Transverse colon (tissue), 4 donors: ENCODE measurements around the gene SLIT1. TPM values are rescaled to one million over a fixed set of nuclear protein-coding genes. Genes with fewer than 3 reads are reported as not detected.

Experiments used
- DNase-seq: peaks from one replicate; pipeline ENCODE4 v3.0.0-alpha.2; 2019
- H3K27ac ChIP-seq, 4 donors: fragments of 200-600 bp; sonication (generic); 2 replicates each; pipeline ENCODE4 v1.5.1; 2016 to 2018; ENCODE audit warnings: inconsistent platforms in 4 of 4
- H3K27me3 ChIP-seq: fragments of 200-600 bp; sonication (generic); 2 replicates; pipeline ENCODE4 v1.5.1; 2017; ENCODE audit warnings: inconsistent platforms
- H3K36me3 ChIP-seq, 4 donors: fragments of 200-600 bp; sonication (generic); 2 replicates each; pipeline ENCODE4 v1.5.1; 2017 to 2019; ENCODE audit warnings: inconsistent platforms in 4 of 4
- H3K4me1 ChIP-seq, 4 donors: fragments of 200-600 bp; sonication (generic); 2 replicates each; pipeline ENCODE4 v1.5.1; 2017 to 2020; ENCODE audit warnings: inconsistent platforms in 4 of 4
- H3K4me3 ChIP-seq, 4 donors: fragments of 200-600 bp; sonication (generic); 1 replicate in 1 of 4; 2 replicates in 3 of 4; pipeline versions ENCODE4 v1.5.1 to v1.6.1; 2017 to 2019; ENCODE audit warnings: inconsistent platforms in 4 of 4
- H3K9me3 ChIP-seq, 2 donors: fragments of 200-600 bp; sonication (generic); 2 replicates each; pipeline ENCODE4 v1.5.1; 2017 to 2019; ENCODE audit warnings: inconsistent platforms in 2 of 2
- EP300 ChIP-seq: sonication (generic); formaldehyde crosslinking; IDR thresholded peaks from one replicate; pipeline ENCODE4 v1.6.1; 2017; ENCODE audit warnings: antibody characterized with exemption, low read depth
- POLR2A ChIP-seq: fragments of 450-650 bp; IDR thresholded peaks from one replicate; pipeline ENCODE4 v1.6.1; 2016; ENCODE audit warnings: antibody characterized with exemption, mild to moderate bottlenecking, moderate library complexity
- POLR2AphosphoS5 ChIP-seq, 3 donors: sonication (generic); formaldehyde crosslinking; IDR thresholded peaks; one replicate each; pipeline ENCODE4 v1.6.1; 2016; ENCODE audit warnings: antibody characterized with exemption in 3 of 3
- WGBS, 2 donors: methylation state at CpG; one replicate each; pipeline ENCODE4 v1.1.5; 2018; ENCODE audit warnings: low coverage in 1 of 2; 5-methylcytosine and 5-hydroxymethylcytosine counted together
- in situ Hi-C, 4 donors: fragments of 200-750 bp; cut with MboI; loops; one replicate each; pipeline versions ENCODE4 v1.15.0 to v1.15.1; 2017; ENCODE audit warnings: low sequenced_read_pairs in 3 of 4, low pct_ligation_motif_present in 1 of 4, low pct_unique_long_range_greater_than_20kb in 1 of 4
- intact Hi-C: fragments of 100-400 bp; cut with DNase I; formaldehyde crosslinking; loops from one replicate; pipeline ENCODE4 v1.15.1; 2023; ENCODE audit warnings: low total_unique reads
- total RNA-seq, 4 donors: library from RNA; depleted of rRNA; stranded (reverse); fragments of >200 nt; gene quantifications; one replicate each; pipeline ENCODE4 v1.1.0, GENCODE V29; 2016
- TF ChIP-seq, protein P1 (sequence below), 5 experiments: fragments of 200-600 bp in 3 of 5; fragments of 450-650 bp in 2 of 5; sonication (generic) in 3 of 5; IDR thresholded peaks; 1 replicate in 2 of 5; 2 replicates in 3 of 5; pipeline ENCODE4 v1.5.1; 2016 to 2017; ENCODE audit warnings: antibody characterized with exemption in 5 of 5, inconsistent platforms in 3 of 5, mild to moderate bottlenecking in 2 of 5, moderate library complexity in 1 of 5

Gene SLIT1
- total RNA-seq, 4 donors from 2014 or later, result 0.27 to 1.9 (median 0.32) TPM; not detected in 1

DNA sequence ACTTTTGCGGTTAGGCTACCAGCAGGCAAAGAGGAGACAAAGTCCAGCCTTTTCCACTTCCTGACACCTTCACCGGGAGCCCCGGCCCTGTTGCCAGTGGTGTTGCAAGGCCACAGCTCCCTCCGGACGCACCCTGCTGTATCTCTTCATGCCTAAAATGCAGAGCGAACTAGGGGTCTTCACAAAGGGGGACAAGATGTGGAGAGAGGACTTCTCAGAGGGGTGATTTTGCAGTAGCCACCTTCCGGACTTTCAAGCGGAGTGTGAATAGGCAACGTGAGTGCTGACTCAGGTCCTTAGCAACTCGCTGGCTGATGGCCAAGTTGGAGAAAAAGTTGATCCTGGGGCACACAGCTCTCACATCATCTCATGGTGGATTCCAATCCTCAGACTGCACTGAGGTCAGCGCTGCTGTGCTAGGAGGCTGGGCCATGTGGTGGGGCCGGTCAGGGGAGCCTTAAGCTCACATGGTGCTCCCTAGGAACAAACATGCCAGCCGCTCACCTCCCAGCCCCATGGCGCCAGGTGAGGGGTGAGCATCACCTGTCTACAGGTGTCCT is 187.3 kb downstream of the SLIT1 start:
- in situ Hi-C loops, result no loop called here
- WGBS, 2 donors, result 92 to 93% methylated on average over 6 to 14 of the region's 14 CpGs
- intact Hi-C loops, result no loop called here

DNA sequence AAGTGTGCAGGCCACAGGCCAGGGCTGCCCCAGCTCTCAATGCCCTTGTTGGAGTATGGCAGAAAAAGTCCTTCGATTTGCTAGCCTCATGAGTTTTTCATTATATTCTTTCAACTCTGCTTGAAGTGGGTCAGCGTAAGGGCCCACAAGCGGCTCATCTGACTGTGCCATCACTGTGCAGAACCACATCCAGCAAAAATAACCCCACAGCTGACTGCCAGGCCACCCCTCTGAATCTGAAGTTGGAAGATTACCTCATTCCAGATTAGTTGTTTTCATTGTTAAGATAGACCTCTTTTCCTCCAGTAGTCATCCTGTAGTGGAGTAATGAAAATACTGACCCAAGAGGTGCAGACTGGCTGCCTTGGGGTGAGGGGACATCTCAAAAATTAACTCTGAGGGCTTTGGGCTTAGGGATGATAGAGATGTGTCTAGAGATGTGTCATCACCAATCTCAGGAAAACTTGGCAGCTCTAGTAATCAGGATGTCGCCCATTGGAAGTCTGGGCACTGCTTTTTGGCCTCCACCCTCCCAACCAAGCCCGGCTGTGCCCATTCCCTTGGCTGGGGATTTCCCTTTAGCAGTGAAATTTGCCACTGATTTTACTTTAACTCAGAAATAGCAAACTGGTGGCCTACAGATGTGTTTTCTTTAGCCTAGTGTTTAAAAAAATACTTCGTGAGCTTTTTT is 189.3 kb downstream of the SLIT1 start:
- H3K27me3 ChIP-seq, result no peaks in the 10 kb centered on the region
- H3K4me1 ChIP-seq, result peaks cover 0 to 3% (median 0%) of the 10 kb centered on the region in 4 donors
- no peak for TF ChIP-seq POLR2AphosphoS5 (IDR thresholded peaks at IDR 0.05)
- TF ChIP-seq POLR2A, result no peak
- no peak for TF ChIP-seq EP300
- TF ChIP-seq, protein P1, sequence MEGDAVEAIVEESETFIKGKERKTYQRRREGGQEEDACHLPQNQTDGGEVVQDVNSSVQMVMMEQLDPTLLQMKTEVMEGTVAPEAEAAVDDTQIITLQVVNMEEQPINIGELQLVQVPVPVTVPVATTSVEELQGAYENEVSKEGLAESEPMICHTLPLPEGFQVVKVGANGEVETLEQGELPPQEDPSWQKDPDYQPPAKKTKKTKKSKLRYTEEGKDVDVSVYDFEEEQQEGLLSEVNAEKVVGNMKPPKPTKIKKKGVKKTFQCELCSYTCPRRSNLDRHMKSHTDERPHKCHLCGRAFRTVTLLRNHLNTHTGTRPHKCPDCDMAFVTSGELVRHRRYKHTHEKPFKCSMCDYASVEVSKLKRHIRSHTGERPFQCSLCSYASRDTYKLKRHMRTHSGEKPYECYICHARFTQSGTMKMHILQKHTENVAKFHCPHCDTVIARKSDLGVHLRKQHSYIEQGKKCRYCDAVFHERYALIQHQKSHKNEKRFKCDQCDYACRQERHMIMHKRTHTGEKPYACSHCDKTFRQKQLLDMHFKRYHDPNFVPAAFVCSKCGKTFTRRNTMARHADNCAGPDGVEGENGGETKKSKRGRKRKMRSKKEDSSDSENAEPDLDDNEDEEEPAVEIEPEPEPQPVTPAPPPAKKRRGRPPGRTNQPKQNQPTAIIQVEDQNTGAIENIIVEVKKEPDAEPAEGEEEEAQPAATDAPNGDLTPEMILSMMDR (IDR thresholded peaks at IDR 0.05), result no peak
- DNase-seq, result no peak
- WGBS, 2 donors, result 89 to 90% methylated on average over 4 to 6 of the region's 6 CpGs
- no peak overlapping the region for H3K4me3 ChIP-seq
- in situ Hi-C loops, result no loop called here
- H3K27ac ChIP-seq, result no peak overlapping the region
- no peaks in the 10 kb centered on the region for H3K9me3 ChIP-seq
- intact Hi-C loops, result no loop called here
- no peaks in the 10 kb centered on the region for H3K36me3 ChIP-seq

More for the DNA sequence above, 187.3 kb downstream of the SLIT1 start:
- H3K9me3 ChIP-seq, result no peaks in the 10 kb centered on the region
- TF ChIP-seq POLR2AphosphoS5 (IDR thresholded peaks at IDR 0.05) (no peak), EP300 (no peak), POLR2A (no peak)
- TF ChIP-seq, protein P1 (IDR thresholded peaks at IDR 0.05), result no peak
- H3K27me3 ChIP-seq, result no peaks in the 10 kb centered on the region
- H3K36me3 ChIP-seq, result no peaks in the 10 kb centered on the region
- no peak overlapping the region for H3K27ac ChIP-seq
- H3K4me3 ChIP-seq, result no peak overlapping the region
- DNase-seq, result no peak
- no peaks in the 10 kb centered on the region for H3K4me1 ChIP-seq

DNA sequence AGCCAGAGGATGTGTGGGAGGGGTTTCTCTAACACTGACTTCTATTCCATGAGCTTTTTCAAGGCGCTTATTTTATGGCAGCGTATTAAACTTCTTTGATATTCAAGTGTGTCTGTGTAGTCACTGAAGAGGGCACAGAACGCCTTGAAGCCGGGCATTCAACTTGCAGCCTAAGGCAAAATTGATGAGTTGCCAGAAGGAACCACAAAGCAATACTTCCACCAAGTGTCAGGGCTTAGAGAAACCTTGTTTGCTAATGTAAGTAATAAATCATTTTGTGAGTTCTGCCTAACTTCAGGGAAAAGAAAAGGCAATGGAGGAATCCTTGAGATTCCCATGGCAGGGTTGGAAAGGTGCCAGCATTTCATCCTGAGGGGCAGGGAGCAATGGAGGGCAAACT is 189.9 kb downstream of the SLIT1 start:
- H3K9me3 ChIP-seq, result no peaks in the 10 kb centered on the region
- peaks cover 0 to 3% (median 0%) of the 10 kb centered on the region in 4 donors for H3K4me1 ChIP-seq
- no peaks in the 10 kb centered on the region for H3K27me3 ChIP-seq
- intact Hi-C loops, result no loop called here
- H3K4me3 ChIP-seq, result no peak overlapping the region
- WGBS, 2 donors, result 76% methylated on average over 4 of the region's 4 CpGs; no CpG with 5 or more reads in 1 of the 2 donors
- H3K27ac ChIP-seq, result no peak overlapping the region
- TF ChIP-seq POLR2AphosphoS5 (IDR thresholded peaks at IDR 0.05) (no peak), EP300 (no peak), POLR2A (no peak)
- TF ChIP-seq, protein P1 (IDR thresholded peaks at IDR 0.05), result no peak
- no peaks in the 10 kb centered on the region for H3K36me3 ChIP-seq
- no peak for DNase-seq
- in situ Hi-C loops, result no loop called here

DNA sequence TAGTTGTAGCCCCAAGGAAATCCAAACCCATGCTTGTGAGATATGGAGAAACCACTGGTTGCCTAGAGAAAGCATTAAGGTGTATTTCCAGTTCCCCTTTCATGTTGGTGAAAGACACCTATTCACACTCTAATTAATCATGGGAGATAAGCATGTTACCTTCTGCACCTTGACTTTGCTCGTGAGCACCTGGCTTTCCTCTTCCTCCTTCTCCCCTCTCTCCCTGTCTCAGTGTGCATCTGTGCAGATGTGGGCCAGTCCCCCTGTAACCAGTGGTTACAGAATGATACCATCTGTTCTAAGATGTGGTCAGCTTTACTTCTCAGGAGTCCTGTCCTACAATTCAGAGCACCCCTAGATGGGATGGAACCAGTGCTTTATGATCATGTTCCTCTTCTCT is 193.0 kb downstream of the SLIT1 start:
- no peak for DNase-seq
- no peaks in the 10 kb centered on the region for H3K27me3 ChIP-seq
- no peaks in the 10 kb centered on the region for H3K36me3 ChIP-seq
- H3K4me3 ChIP-seq, result no peak overlapping the region
- WGBS, 2 donors, result 69 to 80% methylated on average over 1 of the region's 1 CpG
- TF ChIP-seq POLR2AphosphoS5 (IDR thresholded peaks at IDR 0.05) (no peak), EP300 (no peak), POLR2A (no peak)
- TF ChIP-seq, protein P1 (IDR thresholded peaks at IDR 0.05), result no peak
- H3K27ac ChIP-seq, result no peak overlapping the region
- in situ Hi-C loops (no loop called here), intact Hi-C loops (no loop called here)
- H3K9me3 ChIP-seq, result no peaks in the 10 kb centered on the region
- H3K4me1 ChIP-seq, result peaks cover 0 to 6% (median 2%) of the 10 kb centered on the region in 4 donors
